Stomach (tissue), 9 donors: ENCODE measurements around the gene LHB. TPM values are rescaled to one million over a fixed set of nuclear protein-coding genes. Genes with fewer than 3 reads are reported as not detected.
"Not testable (repeated sequence)": the region's sequence is repeated elsewhere in the genome, so short reads cannot be mapped to it uniquely, and the experiment has no call there.

Experiments
- DNase-seq, 2 donors: peaks; one replicate each; pipeline versions ENCODE4 v3.0.0 to v3.0.0-alpha.2; 2013 to 2019
- H3K27ac ChIP-seq, 5 donors: fragments of 200-600 bp in 4 of 5; sonication (generic) in 4 of 5; one replicate each; pipeline ENCODE4 v1.5.1; 2013 to 2019; ENCODE audit warnings: mild to moderate bottlenecking in 1 of 5, moderate library complexity in 1 of 5
- H3K27me3 ChIP-seq, 3 donors: fragments of 200-600 bp; sonication (generic); one replicate each; pipeline ENCODE4 v1.5.1; 2017 to 2019; ENCODE audit warnings: mixed run types in 1 of 3
- H3K36me3 ChIP-seq, 4 donors: fragments of 200-600 bp; sonication (generic); 1 replicate in 3 of 4; 2 replicates in 1 of 4; pipeline ENCODE4 v1.5.1; 2016 to 2019
- H3K4me1 ChIP-seq, 4 donors: fragments of 200-600 bp; sonication (generic); one replicate each; pipeline ENCODE4 v1.5.1; 2016 to 2019
- H3K4me3 ChIP-seq, 4 donors: fragments of 200-600 bp; sonication (generic) in 3 of 4; one replicate each; pipeline ENCODE4 v1.5.1; 2016 to 2019; ENCODE audit warnings: mild to moderate bottlenecking in 1 of 4
- H3K9me3 ChIP-seq, 4 donors: fragments of 200-600 bp; sonication (generic); one replicate each; pipeline ENCODE4 v1.5.1; 2016 to 2019
- EP300 ChIP-seq: sonication (generic); formaldehyde crosslinking; IDR thresholded peaks from one replicate; pipeline ENCODE4 v1.6.1; 2017; ENCODE audit warnings: antibody characterized with exemption
- POLR2A ChIP-seq, 4 donors: fragments of 450-650 bp; IDR thresholded peaks; one replicate each; pipeline ENCODE4 v1.6.1; 2016; ENCODE audit warnings: antibody characterized with exemption in 4 of 4, control low read depth in 2 of 4, mild to moderate bottlenecking in 1 of 4, moderate library complexity in 1 of 4
- POLR2AphosphoS5 ChIP-seq, 3 donors: sonication (generic); formaldehyde crosslinking; IDR thresholded peaks; one replicate each; pipeline ENCODE4 v1.6.1; 2016; ENCODE audit warnings: antibody characterized with exemption in 3 of 3
- WGBS, 5 donors: extraction: QIAGEN DNeasy Blood & Tissue Kit in 3 of 5; methylation state at CpG; one replicate each; pipeline versions ENCODE4 v1.1.5 to v1.1.7; 2013 to 2018; 5-methylcytosine and 5-hydroxymethylcytosine counted together
- intact Hi-C: fragments of 100-400 bp; cut with DNase I; formaldehyde crosslinking; loops from one replicate; pipeline ENCODE4 v1.15.1; 2023; ENCODE audit warnings: low total_unique reads
- polyA plus RNA-seq, 3 donors: library from polyadenylated mRNA; stranded (reverse); fragments of 200-250 nt; gene quantifications; one replicate each; pipeline ENCODE4 v1.2.3, GENCODE V29; 2013
- total RNA-seq, 5 donors: library from RNA; depleted of rRNA; stranded (reverse); fragments of >200 nt; gene quantifications; one replicate each; pipeline versions ENCODE4 v1.1.0 to v1.2.3, GENCODE V29; 2014 to 2016
- TF ChIP-seq, protein P1 (sequence below), 7 experiments: fragments of 450-650 bp in 4 of 7; fragments of 200-600 bp in 3 of 7; sonication (generic) in 3 of 7; IDR thresholded peaks; one replicate each; pipeline ENCODE4 v1.5.1; 2016 to 2019; ENCODE audit warnings: antibody characterized with exemption in 7 of 7, control low read depth in 2 of 7, mild to moderate bottlenecking in 1 of 7
- donor health status: healthy with polysubstance abuse.
- donor health status: Bipolar disorder and iron deficiency.
- donor health status: healthy.

Gene LHB
- total and polyA plus RNA-seq, 8 donors = 3.8 to 45.8 (median 24.4) TPM; not detected in 4

DNA sequence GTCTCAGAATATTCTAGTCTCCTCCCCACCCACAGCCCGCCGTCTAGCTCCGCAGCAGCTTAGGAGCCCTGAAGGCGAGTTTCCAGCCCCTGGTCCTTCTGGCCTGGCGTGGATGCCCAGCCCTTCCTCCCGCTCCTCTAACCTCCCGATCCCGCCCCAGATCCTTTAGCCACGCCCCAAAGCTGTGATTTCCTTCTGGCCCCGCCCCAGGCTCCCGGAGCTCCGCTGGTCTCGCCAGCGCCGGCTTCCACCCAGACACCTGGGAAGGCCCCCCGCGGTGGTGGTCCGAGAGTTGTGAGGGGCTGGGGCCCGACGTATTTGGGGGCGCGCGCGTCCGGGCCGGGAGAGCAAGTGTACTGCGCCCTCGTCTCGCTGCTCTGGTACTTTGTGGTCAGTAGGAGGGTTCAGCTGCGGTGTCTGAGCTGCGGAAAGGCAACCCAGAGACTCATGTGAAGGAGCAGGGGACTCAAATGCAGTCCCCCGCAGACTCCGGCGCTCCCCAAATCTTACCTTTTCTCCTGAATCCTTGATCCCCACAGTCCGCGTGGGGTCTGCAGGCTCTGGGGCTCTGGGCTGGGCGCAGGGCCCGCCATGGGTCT lies 40.8 kb upstream of the LHB start, which contains the start of gene CGB7:
TSS of gene CGB7 (minus strand) at position 114 of the 599 bp plus-strand sequence. CDS start 2,374 bp downstream, outside the sequence.
- 1 to 6% (median 4%) methylated on average over 15 to 38 of the region's 38 CpGs for WGBS, 5 donors
- Histone ChIP-seq H3K4me3 (peak within 1 kb of the TSS; percentile 52 to 58 (median 57)), H3K27ac (peak within 1 kb of the TSS in 1 of 5 donors; percentile 5), H3K36me3 (no peaks in the 10 kb centered on the region), H3K27me3 (peaks cover 0 to 76% (median 46%) of the 10 kb centered on the region in 3 donors), H3K9me3 (no peaks in the 10 kb centered on the region), H3K4me1 (peaks cover 24 to 29% (median 25%) of the 10 kb centered on the region in 4 donors)
- no peak for TF ChIP-seq EP300
- TF ChIP-seq, protein P1, sequence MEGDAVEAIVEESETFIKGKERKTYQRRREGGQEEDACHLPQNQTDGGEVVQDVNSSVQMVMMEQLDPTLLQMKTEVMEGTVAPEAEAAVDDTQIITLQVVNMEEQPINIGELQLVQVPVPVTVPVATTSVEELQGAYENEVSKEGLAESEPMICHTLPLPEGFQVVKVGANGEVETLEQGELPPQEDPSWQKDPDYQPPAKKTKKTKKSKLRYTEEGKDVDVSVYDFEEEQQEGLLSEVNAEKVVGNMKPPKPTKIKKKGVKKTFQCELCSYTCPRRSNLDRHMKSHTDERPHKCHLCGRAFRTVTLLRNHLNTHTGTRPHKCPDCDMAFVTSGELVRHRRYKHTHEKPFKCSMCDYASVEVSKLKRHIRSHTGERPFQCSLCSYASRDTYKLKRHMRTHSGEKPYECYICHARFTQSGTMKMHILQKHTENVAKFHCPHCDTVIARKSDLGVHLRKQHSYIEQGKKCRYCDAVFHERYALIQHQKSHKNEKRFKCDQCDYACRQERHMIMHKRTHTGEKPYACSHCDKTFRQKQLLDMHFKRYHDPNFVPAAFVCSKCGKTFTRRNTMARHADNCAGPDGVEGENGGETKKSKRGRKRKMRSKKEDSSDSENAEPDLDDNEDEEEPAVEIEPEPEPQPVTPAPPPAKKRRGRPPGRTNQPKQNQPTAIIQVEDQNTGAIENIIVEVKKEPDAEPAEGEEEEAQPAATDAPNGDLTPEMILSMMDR (IDR thresholded peaks at IDR 0.05) = no peak
- no peak for TF ChIP-seq POLR2AphosphoS5 (IDR thresholded peaks at IDR 0.05)
- no peak for TF ChIP-seq POLR2A (IDR thresholded peaks at IDR 0.05)
- intact Hi-C loops = no loop called here
- peak; percentile 81 to 83 for DNase-seq

DNA sequence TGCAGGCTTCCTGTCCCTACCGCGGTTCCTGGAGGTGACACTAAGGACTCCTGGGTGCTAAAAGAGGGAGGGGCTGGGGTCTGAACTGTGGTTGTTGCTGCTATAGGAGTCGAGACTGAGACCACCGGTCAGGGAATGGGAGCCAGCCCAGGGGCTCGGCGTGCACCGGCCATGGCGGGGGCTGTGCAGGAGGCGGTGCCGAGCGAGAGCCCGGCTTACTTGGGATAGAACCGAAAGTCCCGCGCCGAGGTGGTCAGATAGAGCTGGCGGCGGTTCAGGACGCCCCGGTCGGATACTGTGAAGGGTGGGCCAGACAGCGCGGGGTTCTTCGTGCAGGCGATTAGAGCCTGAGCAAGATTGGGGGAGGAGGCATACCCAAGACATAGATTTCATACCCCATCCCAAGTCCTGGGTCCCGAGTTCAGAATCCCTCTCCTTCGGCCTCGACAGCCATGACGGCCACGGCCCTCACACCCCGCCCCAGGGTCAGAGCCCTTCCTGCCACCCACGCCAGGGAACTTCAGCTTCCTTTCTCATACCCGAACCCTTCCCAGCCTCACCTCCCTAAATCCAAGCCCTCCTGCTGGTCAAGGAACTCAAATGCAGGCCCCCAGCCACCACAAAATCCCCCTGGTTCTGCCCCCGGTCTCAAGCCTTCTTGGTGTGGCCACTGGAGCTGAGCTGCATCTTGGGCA lies 40.2 kb upstream of the LHB start:
- H3K36me3 ChIP-seq, DNase-seq, H3K9me3 ChIP-seq, intact Hi-C loops, H3K27ac ChIP-seq: not testable (repeated sequence)
- H3K4me1 ChIP-seq = peaks cover 24 to 29% (median 25%) of the 10 kb centered on the region in 4 donors
- WGBS, 5 donors = 3 to 5% (median 5%) methylated on average over 17 to 34 of the region's 34 CpGs
- peak overlapping the region; percentile 52 to 58 (median 57) for H3K4me3 ChIP-seq
- H3K27me3 ChIP-seq = peaks cover 0 to 69% (median 46%) of the 10 kb centered on the region in 3 donors

DNA sequence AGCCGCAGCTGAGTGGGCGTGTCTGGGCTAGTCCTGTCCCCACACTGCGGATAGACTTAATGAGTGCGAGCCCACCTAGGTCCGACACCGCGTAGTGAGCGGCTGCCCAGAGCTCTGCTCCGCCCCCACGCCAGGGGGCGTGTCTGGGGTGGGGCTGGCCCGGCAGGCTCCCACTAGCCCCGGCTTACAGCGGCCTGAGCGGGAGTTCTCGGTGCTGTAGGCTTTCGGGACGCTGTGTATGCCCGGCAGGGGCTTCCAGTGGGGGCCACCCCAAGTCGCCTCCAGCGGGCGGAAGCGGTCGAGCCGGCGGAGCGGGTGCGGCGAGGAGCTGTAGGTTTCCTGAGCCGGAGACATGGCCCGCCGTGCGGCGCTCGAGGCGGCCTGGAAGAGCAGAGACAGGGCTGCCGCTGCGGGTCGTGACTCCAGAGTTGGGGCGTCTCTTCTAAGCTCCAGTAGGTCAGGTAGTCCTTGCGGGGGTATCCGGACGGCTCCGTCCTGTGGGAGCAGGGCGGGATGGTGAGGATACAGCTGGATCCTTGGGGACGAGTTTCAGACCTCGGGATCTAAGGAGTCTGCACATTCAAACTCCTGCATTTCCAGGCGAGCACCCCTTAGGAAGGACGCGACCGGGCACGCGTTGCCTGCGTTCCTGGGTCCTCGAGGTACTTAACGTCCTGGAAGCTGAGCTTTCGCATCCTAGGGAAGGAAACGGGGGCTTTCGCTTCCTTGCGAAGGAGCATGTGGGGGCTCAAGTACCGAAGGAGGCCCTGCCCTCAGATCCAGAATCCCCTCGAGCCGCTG lies 39.4 kb upstream of the LHB start:
- Histone ChIP-seq H3K4me3 (peak overlapping the region; percentile 52 to 58 (median 57)), H3K27ac (peak overlapping the region in 1 of 5 donors; percentile 5), H3K9me3 (no peaks in the 10 kb centered on the region), H3K27me3 (peaks cover 0 to 61% (median 41%) of the 10 kb centered on the region in 3 donors), H3K4me1 (peaks cover 24 to 29% (median 25%) of the 10 kb centered on the region in 4 donors), H3K36me3 (no peaks in the 10 kb centered on the region)
- no peak for TF ChIP-seq POLR2AphosphoS5 (IDR thresholded peaks at IDR 0.05)
- TF ChIP-seq, protein P1 (IDR thresholded peaks at IDR 0.05) = peak in 4 of 7 experiments; percentile 15 to 46 (median 45)
- intact Hi-C loops = no loop called here
- 1 to 6% (median 1%) methylated on average over 12 to 63 of the region's 63 CpGs for WGBS, 5 donors
- peak; percentile 60 to 79 for DNase-seq

DNA sequence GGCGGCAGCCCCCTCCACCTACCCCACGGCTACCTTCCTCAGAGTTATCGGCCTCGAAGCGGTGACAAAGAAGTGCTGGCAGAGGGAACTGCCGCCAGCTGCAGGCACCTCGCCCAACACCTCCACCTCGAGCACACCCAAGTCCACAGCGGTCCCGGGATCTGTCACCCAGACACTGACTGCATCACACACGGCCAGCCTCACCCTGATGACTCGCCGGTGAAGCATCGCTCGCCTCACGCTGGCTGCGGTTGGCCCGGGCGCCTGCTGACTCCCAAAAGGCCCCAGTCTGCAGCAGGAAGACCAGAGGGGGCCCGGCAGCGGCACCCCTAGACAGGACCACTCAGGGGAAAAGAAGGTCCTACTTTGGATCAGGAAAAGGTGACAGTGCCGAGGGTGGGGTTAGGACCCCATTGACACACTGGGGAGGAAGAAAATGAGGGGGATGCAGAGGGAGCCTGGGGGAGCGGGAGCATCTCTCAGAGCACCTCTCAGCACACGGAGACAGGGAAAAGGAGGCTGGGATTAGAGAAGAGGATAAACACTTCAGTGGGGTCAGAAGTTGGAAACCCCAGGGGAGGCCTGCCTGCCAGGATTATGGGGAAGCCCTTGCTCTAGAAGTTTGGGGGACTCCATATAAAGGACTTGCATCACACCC lies 33.6 kb upstream of the LHB start:
- H3K4me3 ChIP-seq, H3K9me3 ChIP-seq, H3K27me3 ChIP-seq, H3K27ac ChIP-seq, H3K4me1 ChIP-seq, intact Hi-C loops, DNase-seq, H3K36me3 ChIP-seq: not testable (repeated sequence)
- WGBS, 5 donors = 59 to 67% (median 64%) methylated on average over 19 to 24 of the region's 24 CpGs

DNA sequence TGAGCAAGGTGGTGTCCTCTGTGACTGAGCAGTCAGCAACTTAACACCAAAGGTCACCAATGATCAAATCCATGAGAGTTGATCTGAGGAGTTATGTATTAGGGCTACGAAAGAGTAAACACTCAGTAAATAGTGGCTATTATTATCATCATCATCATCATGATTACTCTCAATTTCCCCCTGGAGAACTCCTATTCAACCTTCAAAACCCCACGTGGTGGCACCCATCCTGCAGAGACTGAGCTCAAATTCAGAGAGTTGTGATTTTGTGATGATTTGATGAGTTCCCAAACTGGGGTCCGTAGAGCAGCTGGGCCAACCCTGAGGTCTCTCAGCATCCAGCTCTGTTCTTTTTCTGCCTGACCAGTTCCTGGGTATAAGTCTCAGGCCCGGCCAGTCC lies 32.9 kb upstream of the LHB start:
- H3K36me3 ChIP-seq, intact Hi-C loops, H3K4me3 ChIP-seq, H3K27me3 ChIP-seq, H3K9me3 ChIP-seq, H3K4me1 ChIP-seq, DNase-seq, H3K27ac ChIP-seq: not testable (repeated sequence)
- 74 to 86% (median 77%) methylated on average over 3 of the region's 4 CpGs for WGBS, 5 donors

DNA sequence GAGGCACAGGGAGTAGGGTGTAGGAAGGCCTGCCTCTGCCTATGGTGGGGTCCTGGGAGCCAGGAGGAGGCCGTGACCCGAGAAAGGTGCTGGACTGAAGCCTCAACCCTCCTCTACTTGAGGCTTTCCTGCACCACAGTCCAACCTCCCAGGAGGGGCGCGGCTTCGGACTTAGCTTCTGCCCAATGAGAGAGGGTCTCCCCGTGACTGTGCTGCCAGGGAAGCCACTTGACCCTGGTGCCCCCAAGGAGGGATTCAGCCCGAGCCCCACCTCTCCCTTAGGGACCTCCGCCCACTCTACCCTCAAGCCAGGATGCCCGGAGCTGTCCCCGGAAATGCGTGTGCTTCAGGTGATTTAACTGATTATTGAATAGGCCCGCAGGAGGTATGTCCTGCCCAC lies 32.1 kb upstream of the LHB start, which contains the start of gene CGB8:
TSS of gene CGB8 (minus strand) at position 101 of the 400 bp plus-strand sequence. CDS start 372 bp downstream, outside the sequence.
- H3K27me3 ChIP-seq, H3K27ac ChIP-seq, H3K4me3 ChIP-seq, H3K9me3 ChIP-seq, H3K4me1 ChIP-seq, intact Hi-C loops, H3K36me3 ChIP-seq, DNase-seq: not testable (repeated sequence)
- 54 to 70% (median 66%) methylated on average over 8 to 12 of the region's 12 CpGs for WGBS, 5 donors

DNA sequence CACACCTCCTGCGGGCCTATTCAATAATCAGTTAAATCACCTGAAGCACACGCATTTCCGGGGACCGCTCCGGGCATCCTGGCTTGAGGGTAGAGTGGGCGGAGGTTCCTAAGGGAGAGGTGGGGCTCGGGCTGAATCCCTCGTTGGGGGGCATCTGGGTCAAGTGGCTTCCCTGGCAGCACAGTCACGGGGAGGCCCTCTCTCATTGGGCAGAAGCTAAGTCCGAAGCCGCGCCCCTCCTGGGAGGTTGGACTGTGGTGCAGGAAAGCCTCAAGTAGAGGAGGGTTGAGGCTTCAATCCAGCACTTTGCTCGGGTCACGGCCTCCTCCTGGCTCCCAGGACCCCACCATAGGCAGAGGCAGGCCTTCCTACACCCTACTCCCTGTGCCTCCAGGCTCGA lies 26.7 kb upstream of the LHB start, which contains the start of gene CGB5:
TSS of gene CGB5 (plus strand) at position 301 of the 400 bp plus-strand sequence. CDS start 362 bp downstream, outside the sequence.
- H3K4me1 ChIP-seq, H3K9me3 ChIP-seq, H3K4me3 ChIP-seq, intact Hi-C loops, H3K36me3 ChIP-seq, H3K27me3 ChIP-seq, DNase-seq, H3K27ac ChIP-seq: not testable (repeated sequence)
- WGBS, 5 donors = 55 to 62% (median 62%) methylated on average over 10 to 15 of the region's 15 CpGs

DNA sequence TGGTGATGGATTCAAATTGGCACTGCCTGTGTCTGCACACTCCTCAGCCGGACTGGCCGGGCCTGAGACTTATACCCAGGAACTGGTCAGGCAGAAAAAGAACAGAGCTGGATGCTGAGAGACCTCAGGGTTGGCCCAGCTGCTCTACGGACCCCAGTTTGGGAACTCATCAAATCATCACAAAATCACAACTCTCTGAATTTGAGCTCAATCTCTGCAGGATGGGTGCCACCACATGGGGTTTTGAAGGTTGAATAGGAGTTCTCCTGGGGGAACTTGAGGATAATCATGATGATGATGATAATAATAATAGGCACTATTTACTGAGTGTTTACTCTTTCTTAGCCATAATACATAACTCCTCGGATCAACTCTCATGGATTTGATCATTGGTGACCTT lies 25.8 kb upstream of the LHB start:
- H3K4me3 ChIP-seq, DNase-seq, H3K36me3 ChIP-seq, H3K27ac ChIP-seq, intact Hi-C loops, H3K27me3 ChIP-seq, H3K4me1 ChIP-seq, H3K9me3 ChIP-seq: not testable (repeated sequence)
- WGBS, 5 donors = 73 to 92% (median 81%) methylated on average over 2 to 4 of the region's 4 CpGs
